GM21367 (cell line): ENCODE measurements around the gene ATF1.
"Not testable (repeated sequence)": the region's sequence is repeated elsewhere in the genome, so short reads cannot be mapped to it uniquely, and the experiment has no call there.

Source experiments
- ATAC-seq: cut with Tn5 transposase; IDR thresholded peaks from one replicate; pipeline ENCODE4 v1.9.1; 2021; ENCODE audit not compliant: unreplicated experiment

ATF1 gene

DNA sequence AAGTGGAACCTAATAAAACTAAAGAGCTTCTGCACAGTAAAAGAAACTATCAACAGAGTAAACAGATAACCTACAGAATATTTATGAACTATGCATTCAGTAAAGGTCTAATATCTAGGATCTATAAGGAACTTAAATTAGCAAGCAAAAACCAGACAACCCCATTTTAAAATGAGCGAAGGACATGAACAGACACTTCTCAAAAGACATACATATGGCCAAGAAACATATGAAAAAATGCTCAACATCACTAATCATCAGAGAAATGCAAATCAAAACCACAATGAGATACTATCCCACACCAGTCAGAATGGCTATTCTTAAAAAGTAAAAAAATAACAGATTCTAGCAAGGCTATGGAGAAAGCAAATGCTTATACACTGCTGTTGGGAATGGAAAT, 91.3 kb downstream of the ATF1 start:
- ATAC-seq: not testable (repeated sequence)

GRCh38 chr12:50855679-50856078, 91.8 kb downstream of the ATF1 start:
- ATAC-seq: not testable (repeated sequence)

GRCh38 chr12:50859621-50860310, 95.9 kb downstream of the ATF1 start:
- no peak for ATAC-seq

- no peak for ATAC-seq
Measured at GRCh38 chr12:50862316-50862715, 98.4 kb downstream of the ATF1 start.

DNA sequence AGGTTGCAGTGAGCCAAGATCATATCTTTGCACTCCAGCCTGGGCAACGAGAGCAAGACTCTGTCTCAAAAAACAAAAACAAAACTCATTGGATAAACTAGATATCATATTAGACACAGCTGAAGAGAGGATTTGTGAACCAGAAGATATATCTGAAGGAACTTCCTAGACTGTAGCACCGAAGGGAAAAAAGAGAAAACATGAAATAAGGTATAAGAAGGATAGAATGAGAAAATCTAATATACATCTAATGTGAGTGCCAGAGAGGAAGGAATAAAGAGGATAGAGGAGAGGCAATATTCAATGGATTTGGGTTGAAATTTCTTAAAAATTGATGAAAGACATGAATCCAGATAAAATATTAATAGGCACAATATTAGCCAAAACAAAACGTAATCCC, 101.4 kb downstream of the ATF1 start:
- no peak for ATAC-seq

- ATAC-seq: not testable (repeated sequence)
Measured at GRCh38 chr12:50868881-50869280, 105.0 kb downstream of the ATF1 start.
